Activated T-cell treated with anti-CD3 and anti-CD28 coated beads, Interleukin-2, amount 50 U/mL, for 24 hours (primary cell): ENCODE results near the gene FLCN.
A peak's percentile ranks its signal among the peaks of the same experiment; 100 is the strongest.
"Not testable (repeated sequence)": the region's sequence is repeated elsewhere in the genome, so short reads cannot be mapped to it uniquely, and the experiment has no call there.

ENCODE experiments used
- DNase-seq: peaks from one replicate; pipeline ENCODE4 v3.0.0-alpha.2; 2020
- H3K27ac Mint-ChIP-seq: 2 replicates; pipeline ENCODE4 v1.8.0; 2020; ENCODE audit warnings: mild to moderate bottlenecking, mixed read lengths
- H3K27me3 Mint-ChIP-seq: 2 replicates; pipeline ENCODE4 v1.8.0; 2020; ENCODE audit warnings: mixed read lengths
- H3K36me3 Mint-ChIP-seq: 2 replicates; pipeline ENCODE4 v1.8.0; 2020; ENCODE audit warnings: low read depth, mixed read lengths
- H3K4me1 Mint-ChIP-seq: 2 replicates; pipeline ENCODE4 v1.8.0; 2020; ENCODE audit warnings: low read depth, mixed read lengths
- H3K4me3 Mint-ChIP-seq: 2 replicates; pipeline ENCODE4 v1.8.0; 2020; ENCODE audit warnings: mild to moderate bottlenecking, moderate library complexity, mixed read lengths
- H3K9me3 Mint-ChIP-seq: 2 replicates; pipeline ENCODE4 v1.8.0; 2020; ENCODE audit warnings: mixed read lengths

FLCN gene

DNA sequence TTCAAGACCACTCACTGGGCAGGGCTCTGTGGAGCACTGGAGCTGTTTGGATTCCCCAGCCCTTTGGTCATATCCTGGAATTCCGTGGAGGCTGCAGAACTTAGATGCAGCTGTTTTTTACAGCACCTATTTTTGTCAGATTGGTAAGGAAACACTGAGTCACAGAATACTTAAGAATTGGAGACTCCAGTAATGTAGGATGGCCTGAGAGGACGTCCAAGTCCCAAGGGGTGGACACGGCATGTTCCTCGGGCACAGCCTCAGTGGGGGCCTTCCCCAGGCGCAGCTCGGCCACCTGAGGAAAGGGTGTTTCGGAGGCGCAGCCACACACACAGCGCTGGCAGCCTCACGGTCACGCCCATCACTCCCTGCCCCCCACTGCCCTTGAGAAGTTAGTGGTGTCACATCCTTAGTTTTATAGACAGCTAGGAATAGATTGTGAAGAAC lies 45.6 kb downstream of the FLCN start:
- H3K36me3 Mint-ChIP-seq: peaks cover 36% of the 10 kb centered on the region
- H3K9me3 Mint-ChIP-seq: no peaks in the 10 kb centered on the region
- DNase-seq: no peak
- peaks cover 23% of the 10 kb centered on the region for H3K4me1 Mint-ChIP-seq
- H3K27ac Mint-ChIP-seq: peak overlapping the region; percentile 5
- no peaks in the 10 kb centered on the region for H3K27me3 Mint-ChIP-seq
- no peak overlapping the region for H3K4me3 Mint-ChIP-seq

DNA sequence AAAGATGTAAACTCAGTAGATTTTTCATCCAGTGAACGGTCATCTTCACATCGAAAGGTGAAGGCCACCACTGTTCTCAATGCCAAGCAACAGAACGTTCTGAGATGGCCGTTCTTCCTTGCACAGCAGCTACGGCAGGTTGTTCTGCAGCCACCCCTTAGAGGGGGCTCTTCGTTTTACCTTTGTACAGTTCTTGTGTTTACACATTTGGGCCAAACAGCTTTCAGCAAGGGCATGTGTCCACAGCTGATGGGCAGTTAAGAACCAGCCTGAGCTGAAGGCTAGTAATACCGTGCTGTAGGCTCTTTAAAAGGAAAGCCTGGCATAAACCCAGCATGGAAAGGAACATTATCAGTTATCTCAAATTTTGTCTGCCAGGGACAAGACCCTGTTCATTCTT lies 46.8 kb downstream of the FLCN start:
- Mint-ChIP-seq H3K4me3 (no peak overlapping the region), H3K4me1 (peaks cover 35% of the 10 kb centered on the region), H3K36me3 (peaks cover 48% of the 10 kb centered on the region), H3K27me3 (no peaks in the 10 kb centered on the region), H3K27ac (peak overlapping the region; percentile 40), H3K9me3 (no peaks in the 10 kb centered on the region)
- no peak for DNase-seq

DNA sequence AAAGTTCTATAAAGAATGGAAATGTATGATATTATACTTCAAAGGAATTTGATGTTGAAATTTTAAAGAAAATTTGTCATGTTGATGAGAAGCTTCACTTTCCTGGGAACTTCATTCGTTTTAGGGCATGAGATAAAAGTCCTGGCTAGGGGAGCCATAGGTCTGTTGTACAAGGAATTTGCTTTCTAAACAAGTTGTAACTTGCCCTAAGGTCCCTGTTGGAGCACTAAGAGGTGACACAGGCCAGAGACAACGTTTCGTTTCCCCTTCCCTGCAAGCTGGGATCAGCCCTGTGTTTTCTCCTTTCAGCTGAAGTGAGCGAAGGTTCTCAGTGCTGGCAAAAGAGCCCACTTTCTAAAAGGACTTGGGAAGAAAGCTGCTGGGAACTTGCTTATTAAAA lies 47.4 kb downstream of the FLCN start:
- Mint-ChIP-seq H3K4me3 (no peak overlapping the region), H3K9me3 (no peaks in the 10 kb centered on the region), H3K27ac (peak overlapping the region; percentile 29), H3K27me3 (no peaks in the 10 kb centered on the region), H3K4me1 (peaks cover 41% of the 10 kb centered on the region), H3K36me3 (peaks cover 55% of the 10 kb centered on the region)
- DNase-seq: no peak

DNA sequence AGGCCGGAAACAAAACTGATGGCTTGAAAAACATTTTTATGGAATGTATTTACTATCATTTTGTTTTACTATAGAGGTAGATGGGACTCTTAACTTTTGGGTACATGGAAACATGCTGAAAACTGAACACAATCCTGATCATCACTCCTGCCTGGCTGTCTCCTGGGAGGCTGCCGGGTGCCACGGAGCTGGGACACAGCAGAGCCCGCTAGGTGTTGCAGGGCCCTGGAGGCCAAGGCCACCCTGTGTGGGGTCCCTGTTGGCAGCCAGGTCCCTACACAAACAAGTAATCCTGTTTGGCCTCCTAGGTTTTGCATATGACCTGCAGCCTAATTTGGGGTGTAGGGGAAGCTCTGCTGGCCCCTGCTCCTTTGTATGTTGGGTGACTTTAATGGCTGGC lies 48.4 kb downstream of the FLCN start:
- DNase-seq: no peak
- H3K27me3 Mint-ChIP-seq: no peaks in the 10 kb centered on the region
- peaks cover 63% of the 10 kb centered on the region for H3K36me3 Mint-ChIP-seq
- peaks cover 51% of the 10 kb centered on the region for H3K4me1 Mint-ChIP-seq
- H3K9me3 Mint-ChIP-seq: no peaks in the 10 kb centered on the region
- H3K27ac Mint-ChIP-seq: no peak overlapping the region
- no peak overlapping the region for H3K4me3 Mint-ChIP-seq

DNA sequence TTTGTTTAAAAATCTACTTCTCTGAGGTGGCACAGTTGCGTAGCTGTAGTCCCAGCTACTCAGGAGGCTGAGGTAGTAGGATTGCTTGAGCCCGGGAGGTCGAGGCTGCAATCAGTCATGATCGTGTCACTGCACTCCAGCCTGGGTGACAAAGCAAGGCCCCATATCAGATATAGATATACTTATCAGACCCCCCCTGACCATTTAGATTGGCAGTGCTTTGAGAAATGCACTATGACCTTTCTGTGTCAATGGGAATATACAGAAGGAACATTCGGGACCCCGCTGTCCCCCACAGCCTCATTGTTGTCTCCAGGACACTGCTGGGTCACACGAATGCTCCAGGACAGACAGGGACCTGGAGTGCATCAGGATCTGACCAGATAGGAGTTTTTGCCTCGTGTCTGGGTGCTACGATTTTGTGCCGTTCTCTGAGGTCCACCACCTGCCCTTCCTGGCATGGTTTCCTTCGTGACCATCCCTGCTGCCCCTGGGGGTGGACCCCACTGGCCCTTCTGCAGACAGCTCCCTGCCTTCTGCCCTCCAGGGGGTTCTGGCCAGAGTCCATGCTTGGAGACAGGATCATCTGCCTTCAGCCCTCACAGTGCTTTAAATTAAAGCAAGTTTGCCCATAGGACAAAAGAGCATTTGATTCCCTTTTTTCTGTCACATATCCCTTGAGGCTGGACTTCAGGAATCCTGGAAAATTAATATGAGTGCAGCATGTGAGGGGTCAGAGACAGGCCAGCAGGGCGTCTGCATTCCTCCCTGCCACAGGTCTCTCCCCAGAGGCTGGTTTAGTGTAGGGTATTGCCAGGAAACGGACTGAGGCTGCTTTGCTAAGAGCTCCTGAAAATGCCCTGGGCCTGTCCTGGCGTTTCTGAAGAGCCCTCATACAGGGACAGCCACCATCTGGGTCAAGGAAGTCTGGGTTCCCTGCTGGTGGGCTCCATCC lies 50.1 kb downstream of the FLCN start:
- H3K4me1 Mint-ChIP-seq: peaks cover 63% of the 10 kb centered on the region
- no peak for DNase-seq

DNA sequence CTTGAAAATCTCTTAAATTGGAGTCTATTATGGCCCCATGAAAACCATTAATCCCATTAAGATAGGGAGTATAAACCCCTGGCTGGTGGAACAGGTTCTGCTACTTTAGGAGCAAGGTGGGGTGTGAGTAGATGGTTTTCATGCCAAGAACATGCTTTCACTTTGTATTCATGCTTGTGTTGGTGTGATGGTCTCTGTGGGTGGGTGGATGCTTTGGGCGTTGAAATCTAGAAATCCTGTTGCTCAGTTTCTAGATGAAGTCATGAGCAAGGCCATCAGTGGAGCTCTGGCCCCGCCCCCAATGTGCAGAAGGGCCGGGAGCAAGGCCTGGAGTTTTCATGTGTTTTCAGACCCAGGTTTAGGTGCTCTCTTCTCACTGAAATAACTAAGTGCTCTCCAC lies 50.9 kb downstream of the FLCN start:
- H3K4me1 Mint-ChIP-seq: peaks cover 64% of the 10 kb centered on the region
- peak; percentile 68 for DNase-seq
- H3K27me3 Mint-ChIP-seq: no peaks in the 10 kb centered on the region
- H3K9me3 Mint-ChIP-seq: no peaks in the 10 kb centered on the region
- H3K4me3 Mint-ChIP-seq: peak overlapping the region; percentile 19
- peaks cover 82% of the 10 kb centered on the region for H3K36me3 Mint-ChIP-seq
- peak overlapping the region; percentile 86 for H3K27ac Mint-ChIP-seq

More for the DNA sequence above, 50.1 kb downstream of the FLCN start:
- Mint-ChIP-seq H3K27me3 (no peaks in the 10 kb centered on the region), H3K9me3 (no peaks in the 10 kb centered on the region), H3K36me3 (peaks cover 77% of the 10 kb centered on the region), H3K27ac (peak overlapping the region; percentile 86), H3K4me3 (no peak overlapping the region)

DNA sequence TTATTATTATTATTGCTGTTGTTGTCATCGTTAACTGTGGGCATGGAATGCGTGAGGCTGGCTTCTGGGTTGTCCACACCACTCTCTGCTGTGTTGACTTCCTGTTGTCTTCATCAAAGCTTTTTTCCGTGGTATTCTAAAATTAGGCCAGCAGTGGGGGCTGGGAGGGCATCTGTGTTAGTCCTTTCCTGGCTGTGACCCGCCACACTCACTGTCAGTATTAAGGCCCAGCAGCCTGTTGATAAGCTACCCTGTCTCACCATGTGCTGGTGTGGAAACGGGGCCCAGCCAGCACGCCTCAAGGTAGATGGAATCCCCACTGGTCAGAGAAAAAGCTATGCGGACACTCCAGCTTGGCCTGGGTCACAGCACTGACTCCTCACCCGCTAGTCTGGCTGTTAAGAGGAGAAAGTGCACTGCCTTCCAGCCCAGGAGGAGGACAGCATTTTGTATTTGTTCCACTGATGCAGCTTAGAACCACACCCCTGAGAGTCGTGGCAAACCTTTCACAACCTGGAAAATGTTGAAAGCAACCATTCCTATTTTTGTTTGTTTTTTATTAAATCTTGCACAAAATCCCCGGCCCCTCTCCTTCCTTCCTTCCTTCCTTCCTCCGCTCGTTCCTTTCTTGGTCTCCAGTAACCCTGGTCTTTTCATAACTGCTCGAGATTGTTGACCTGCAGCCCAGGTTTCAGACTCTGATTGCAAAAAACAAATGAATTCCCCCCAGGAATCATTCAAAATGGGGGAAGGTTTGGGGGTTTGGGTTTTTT lies 51.8 kb downstream of the FLCN start:
- Mint-ChIP-seq H3K36me3 (peaks cover 89% of the 10 kb centered on the region), H3K4me1 (peaks cover 71% of the 10 kb centered on the region), H3K4me3 (peak overlapping the region; percentile 10), H3K27ac (peak overlapping the region; percentile 86)
- H3K9me3 Mint-ChIP-seq, DNase-seq, H3K27me3 Mint-ChIP-seq: not testable (repeated sequence)

DNA sequence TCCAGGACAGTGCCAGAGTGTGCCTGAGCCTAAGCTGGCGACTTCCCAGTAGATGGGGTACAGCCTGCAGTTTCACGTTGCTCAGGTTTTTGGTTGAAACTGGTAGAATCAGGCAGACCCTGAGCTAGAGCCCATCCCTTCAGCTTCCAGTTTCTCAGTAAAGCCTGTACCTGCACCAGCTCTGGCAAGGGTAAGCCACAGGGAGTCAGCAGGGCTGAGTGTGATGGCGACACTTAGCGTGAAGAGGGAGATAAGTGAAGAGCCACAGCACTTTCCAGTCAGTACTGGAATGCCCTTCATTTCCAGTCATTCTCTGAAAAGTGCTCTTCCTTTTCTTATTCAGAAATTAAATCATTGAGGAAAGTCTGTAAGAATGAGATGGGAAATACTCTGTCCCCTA lies 53.2 kb downstream of the FLCN start:
- Mint-ChIP-seq H3K4me3 (no peak overlapping the region), H3K4me1 (peaks cover 82% of the 10 kb centered on the region), H3K27ac (peak overlapping the region; percentile 80), H3K36me3 (peaks cover 88% of the 10 kb centered on the region), H3K27me3 (no peaks in the 10 kb centered on the region), H3K9me3 (no peaks in the 10 kb centered on the region)
- DNase-seq: no peak

DNA sequence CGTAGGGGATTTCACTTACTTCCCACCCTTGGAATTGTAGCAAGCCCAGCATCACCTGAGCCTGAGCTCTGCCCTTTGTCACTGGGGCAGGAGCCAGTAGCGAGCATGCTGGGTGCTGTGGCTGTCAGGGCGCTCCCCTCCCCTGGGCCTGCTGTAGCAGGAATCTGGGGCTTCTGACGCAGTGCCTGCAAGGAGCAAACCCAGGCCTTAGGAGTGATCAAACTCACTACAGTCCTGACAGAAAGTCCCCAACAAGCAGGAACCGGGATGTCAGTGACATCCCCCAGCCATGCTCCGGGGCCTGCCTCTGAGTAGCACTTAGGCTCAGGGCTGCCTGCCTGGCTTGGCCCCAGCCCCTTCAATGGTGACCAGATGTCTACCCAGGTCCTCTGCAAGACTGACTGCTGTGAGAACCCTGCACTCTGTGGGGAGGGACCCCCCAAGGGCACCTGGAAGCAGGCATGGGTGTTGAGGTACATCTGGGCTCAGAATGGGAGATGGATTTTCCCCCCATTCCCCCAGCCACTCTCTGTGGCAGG lies 54.3 kb downstream of the FLCN start:
- Mint-ChIP-seq H3K27ac (peak overlapping the region; percentile 88), H3K36me3 (peaks cover 87% of the 10 kb centered on the region), H3K9me3 (no peaks in the 10 kb centered on the region), H3K4me3 (peak overlapping the region; percentile 40), H3K4me1 (peaks cover 90% of the 10 kb centered on the region), H3K27me3 (no peaks in the 10 kb centered on the region)
- DNase-seq: no peak

DNA sequence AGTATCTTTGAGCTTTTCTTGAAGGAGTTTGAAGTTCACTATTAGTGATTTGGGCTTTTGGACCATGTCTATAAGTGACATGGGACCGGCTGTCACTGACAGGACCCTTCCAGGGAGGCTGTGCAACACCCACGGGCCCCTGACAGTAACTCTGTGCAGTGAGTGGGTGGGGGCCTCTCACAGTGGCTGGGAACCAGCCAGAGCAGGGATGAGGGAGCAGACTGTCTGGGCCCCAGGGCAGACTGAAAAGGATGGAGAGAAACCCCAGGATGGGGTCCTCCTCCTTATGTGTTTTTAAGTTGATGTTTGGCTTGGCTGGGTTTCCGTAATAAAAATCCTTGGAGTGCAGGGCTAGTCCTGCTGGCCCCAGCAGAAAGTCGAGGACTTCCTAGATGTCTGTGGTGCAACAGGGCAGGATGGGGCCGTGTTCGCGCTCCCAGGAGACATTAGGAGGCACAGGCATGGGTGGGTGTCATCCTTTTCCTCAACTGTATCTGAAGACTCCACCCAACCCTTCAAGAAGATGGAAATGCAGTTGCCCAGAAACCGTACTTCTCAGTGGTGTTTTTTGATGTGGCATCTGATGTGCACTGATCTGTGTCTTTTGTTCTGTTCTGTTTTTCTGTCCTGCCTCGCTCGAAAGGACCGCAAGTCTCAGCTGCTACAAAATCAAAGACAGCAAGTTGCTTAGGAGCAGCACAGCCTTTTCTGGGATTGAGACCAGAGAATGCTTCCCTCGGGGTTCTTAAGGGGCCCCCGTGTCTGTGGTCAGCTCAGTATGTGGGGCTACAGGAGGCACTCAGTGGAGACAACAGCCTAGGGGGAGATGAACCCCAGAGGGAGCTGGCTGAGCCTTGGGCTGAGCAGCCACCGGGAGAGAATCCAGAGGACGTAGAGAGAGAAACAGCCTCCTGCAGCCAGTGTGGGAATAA lies 55.0 kb downstream of the FLCN start:
- DNase-seq: no peak
- H3K9me3 Mint-ChIP-seq: no peaks in the 10 kb centered on the region
- peaks cover 91% of the 10 kb centered on the region for H3K4me1 Mint-ChIP-seq
- H3K27me3 Mint-ChIP-seq: no peaks in the 10 kb centered on the region
- peaks cover 89% of the 10 kb centered on the region for H3K36me3 Mint-ChIP-seq
- H3K4me3 Mint-ChIP-seq: peak overlapping the region; percentile 40
- H3K27ac Mint-ChIP-seq: peak overlapping the region; percentile 88

DNA sequence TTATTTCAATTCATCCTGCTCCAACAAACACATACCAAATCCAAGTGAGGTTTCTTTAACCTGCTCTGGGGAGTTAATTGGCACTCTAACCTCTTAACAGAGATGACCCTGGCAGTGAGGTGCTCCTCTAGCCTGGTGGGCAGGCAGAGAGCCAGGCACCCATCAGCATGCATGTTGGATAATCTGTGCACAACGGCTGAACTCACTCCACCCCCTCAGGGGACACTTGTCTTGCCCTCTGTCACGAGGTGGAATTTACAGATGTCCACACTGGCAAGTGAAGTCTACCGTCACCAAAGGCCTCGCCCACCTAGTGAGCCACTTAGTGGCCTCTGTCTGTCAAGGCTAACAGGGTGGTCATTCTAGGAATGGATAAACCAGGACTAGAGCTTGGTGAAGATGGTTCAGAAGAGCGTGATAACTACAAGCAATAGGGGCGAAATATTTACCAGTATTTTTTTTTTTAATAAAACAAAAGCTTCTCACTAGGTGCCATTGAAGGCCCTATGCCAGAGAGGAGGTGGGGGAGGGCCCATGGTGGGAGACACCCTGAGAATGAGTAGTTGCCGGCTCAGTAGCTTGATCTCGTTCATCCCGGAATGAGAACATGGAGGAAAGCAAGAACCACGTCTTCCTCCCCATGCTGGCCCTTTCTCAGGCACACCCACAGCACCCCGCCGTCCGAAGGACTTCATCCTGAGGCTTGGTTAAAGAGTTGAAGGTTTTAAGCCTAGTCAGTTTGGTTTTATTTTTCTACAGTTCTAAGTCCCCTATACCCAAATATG lies 56.0 kb downstream of the FLCN start:
- H3K27me3 Mint-ChIP-seq: no peaks in the 10 kb centered on the region
- H3K4me1 Mint-ChIP-seq: peaks cover 91% of the 10 kb centered on the region
- H3K4me3 Mint-ChIP-seq: peak overlapping the region; percentile 66
- DNase-seq: no peak
- H3K9me3 Mint-ChIP-seq: no peaks in the 10 kb centered on the region
- peaks cover 91% of the 10 kb centered on the region for H3K36me3 Mint-ChIP-seq
- peak overlapping the region; percentile 99 for H3K27ac Mint-ChIP-seq

DNA sequence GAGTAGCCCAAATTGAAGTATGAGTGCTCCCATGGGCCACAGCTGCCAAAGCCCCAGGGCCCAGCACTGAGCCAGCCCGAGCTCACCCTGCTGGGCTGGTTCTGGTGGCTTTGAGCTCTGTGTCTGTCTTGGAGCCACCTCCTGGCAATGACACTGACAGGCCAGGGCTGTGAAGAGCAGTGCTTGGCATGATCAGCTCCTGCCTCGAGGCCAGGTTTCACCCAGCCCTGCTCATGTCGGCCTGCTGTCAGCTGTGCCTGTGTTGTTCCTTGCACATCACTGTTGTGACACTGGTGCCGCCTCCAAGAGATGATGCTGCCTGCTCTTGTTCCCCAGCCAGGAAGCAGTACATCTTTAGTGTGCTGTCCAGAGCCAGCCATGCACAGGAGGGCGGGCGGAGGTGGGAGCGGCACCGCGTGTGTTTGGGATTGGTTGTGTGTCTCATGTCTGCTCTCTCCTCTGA lies 56.8 kb downstream of the FLCN start:
- Mint-ChIP-seq H3K27ac (peak overlapping the region; percentile 99), H3K4me3 (peak overlapping the region; percentile 66), H3K4me1 (peaks cover 91% of the 10 kb centered on the region), H3K9me3 (no peaks in the 10 kb centered on the region), H3K36me3 (peaks cover 91% of the 10 kb centered on the region), H3K27me3 (no peaks in the 10 kb centered on the region)
- no peak for DNase-seq

DNA sequence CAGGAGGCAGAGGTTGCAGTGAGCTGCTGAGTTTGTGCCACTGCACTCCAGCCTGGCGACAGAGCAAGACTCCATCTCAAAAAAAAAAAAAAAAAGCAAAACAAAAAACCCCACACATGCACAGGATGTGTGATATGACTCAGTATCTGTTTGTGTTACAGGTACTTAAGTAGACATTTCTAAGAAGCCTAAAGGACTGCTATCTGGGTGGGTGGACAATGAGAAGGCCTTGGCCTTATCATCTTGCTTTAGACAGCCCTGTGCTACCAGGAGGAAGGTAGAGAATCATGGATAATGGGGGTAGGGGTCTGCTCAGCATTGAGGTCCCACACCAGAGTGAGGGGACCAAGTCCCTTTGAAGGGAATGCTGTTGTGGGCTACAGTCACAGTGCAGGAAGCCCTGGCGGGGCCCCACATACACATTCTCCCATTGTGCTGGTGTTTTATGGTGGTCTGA lies 57.6 kb downstream of the FLCN start:
- DNase-seq: peak; percentile 63
- Mint-ChIP-seq H3K27me3 (no peaks in the 10 kb centered on the region), H3K27ac (peak overlapping the region; percentile 99), H3K4me3 (peak overlapping the region; percentile 66), H3K36me3 (peaks cover 90% of the 10 kb centered on the region), H3K9me3 (no peaks in the 10 kb centered on the region), H3K4me1 (peaks cover 89% of the 10 kb centered on the region)
